ENCODE results near the gene TGM3. TPM values are rescaled to one million over a fixed set of nuclear protein-coding genes. Genes with fewer than 3 reads are reported as not detected.

The TGM3 gene
- polyA plus RNA-seq, 1 experiment = not detected

DNA sequence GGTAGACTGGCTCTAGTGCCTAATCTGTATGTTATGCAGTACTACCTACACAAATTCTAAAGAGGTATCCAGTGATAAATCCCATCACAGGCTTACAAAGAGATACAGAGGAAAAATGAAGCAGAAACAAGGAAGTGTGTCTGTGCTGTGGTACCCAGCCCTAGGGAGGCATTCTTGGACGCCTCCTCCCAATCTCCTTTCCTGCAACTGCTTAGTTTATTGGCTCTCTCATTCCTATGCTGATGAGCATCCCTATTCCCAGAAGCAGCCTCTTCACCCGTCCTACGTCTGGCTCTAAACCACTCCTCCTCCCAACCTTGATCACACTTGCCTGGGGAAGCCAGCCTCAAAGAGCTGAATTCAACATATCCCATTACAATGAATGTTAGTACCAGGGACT, 50.4 kb downstream of the TGM3 start:
- ChIA-PET POLR2A (no interaction called here), CTCF (interaction anchor here (1.1 kb wide), 1 partner anchor 138 kb away, joined by 3 read pairs; no protein-coding TSS in a partner anchor)
- no peaks in the 10 kb centered on the region for H3K36me3 ChIP-seq (ENCODE audit: control insufficient read depth, insufficient read depth, low read length)
- TF ChIP-seq, protein P1, sequence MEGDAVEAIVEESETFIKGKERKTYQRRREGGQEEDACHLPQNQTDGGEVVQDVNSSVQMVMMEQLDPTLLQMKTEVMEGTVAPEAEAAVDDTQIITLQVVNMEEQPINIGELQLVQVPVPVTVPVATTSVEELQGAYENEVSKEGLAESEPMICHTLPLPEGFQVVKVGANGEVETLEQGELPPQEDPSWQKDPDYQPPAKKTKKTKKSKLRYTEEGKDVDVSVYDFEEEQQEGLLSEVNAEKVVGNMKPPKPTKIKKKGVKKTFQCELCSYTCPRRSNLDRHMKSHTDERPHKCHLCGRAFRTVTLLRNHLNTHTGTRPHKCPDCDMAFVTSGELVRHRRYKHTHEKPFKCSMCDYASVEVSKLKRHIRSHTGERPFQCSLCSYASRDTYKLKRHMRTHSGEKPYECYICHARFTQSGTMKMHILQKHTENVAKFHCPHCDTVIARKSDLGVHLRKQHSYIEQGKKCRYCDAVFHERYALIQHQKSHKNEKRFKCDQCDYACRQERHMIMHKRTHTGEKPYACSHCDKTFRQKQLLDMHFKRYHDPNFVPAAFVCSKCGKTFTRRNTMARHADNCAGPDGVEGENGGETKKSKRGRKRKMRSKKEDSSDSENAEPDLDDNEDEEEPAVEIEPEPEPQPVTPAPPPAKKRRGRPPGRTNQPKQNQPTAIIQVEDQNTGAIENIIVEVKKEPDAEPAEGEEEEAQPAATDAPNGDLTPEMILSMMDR (IDR thresholded peaks at IDR 0.05; ENCODE audit: insufficient read depth, low read depth, low read length) = no peak
- no peak for DNase-seq (ENCODE audit: low read depth)
- H3K27me3 ChIP-seq (ENCODE audit: control insufficient read depth, insufficient read depth, low read length) = no peaks in the 10 kb centered on the region; the same call in none of the 2 replicates
- no peak overlapping the region for H3K4me3 ChIP-seq (ENCODE audit: low read depth, low read length)

DNA sequence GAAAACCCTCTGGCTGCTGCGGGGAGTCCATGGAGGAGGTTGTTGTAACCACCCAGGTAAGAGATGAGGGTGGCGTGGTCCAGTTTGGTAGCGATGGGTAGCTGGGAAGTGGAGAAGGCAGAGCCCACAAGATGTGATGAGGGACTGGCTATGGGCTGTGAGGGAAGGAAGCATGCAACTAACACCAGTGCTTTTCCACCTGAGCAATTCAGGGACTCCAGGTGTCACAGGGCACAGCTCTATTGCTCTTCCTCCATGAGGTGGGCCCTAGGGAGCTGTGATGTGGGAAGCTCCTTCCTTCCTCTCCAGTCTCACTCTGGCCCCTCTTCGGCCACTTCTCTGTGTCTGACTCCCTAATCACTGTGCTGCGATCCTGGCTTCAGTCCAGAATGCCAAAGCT, 52.5 kb downstream of the TGM3 start:
- TF ChIP-seq, protein P1 (IDR thresholded peaks at IDR 0.05; ENCODE audit: insufficient read depth, low read depth, low read length) = no peak
- Histone ChIP-seq H3K36me3 (ENCODE audit: control insufficient read depth, insufficient read depth, low read length) (no peaks in the 10 kb centered on the region), H3K4me3 (ENCODE audit: low read depth, low read length) (no peak overlapping the region), H3K27me3 (ENCODE audit: control insufficient read depth, insufficient read depth, low read length) (no peaks in the 10 kb centered on the region; the same call in none of the 2 replicates)
- POLR2A ChIA-PET = interaction anchor here (0.5 kb wide), 1 partner anchor 108 kb away, joined by 3 read pairs; no protein-coding TSS in a partner anchor
- no peak for DNase-seq (ENCODE audit: low read depth)
- CTCF ChIA-PET = interaction anchor here (0.9 to 3.1 kb wide), 2 partner anchors 104 to 141 kb away, joined by 3 to 14 read pairs; no protein-coding TSS in a partner anchor

DNA sequence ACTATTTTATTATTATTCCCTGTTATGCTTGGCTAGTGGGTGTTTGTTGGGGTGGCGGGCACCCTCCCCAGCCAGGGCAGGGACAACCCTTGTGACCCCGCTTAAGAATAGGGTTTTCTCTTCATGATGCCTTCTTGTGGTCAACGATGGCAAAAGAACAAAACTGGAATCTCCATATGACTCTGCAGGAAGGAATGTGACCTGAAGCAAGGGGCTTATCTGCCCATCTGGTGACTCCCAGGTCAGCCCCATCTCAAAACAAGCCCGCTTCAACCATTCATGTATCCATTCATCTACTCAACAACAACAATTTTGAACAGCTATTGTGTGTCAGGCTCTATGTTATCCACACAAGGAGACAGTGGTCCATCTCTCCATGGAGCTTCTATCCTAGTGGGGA, 54.0 kb downstream of the TGM3 start:
- TF ChIP-seq, protein P1 (IDR thresholded peaks at IDR 0.05; ENCODE audit: insufficient read depth, low read depth, low read length) = no peak
- ChIA-PET CTCF (interaction anchor here (0.7 to 3.1 kb wide), 5 partner anchors 16 to 130 kb away, joined by 3 to 14 read pairs (median 6); no protein-coding TSS in a partner anchor), POLR2A (no interaction called here)
- DNase-seq (ENCODE audit: low read depth) = no peak
- H3K36me3 ChIP-seq (ENCODE audit: control insufficient read depth, insufficient read depth, low read length) = no peaks in the 10 kb centered on the region
- no peak overlapping the region for H3K4me3 ChIP-seq (ENCODE audit: low read depth, low read length)
- H3K27me3 ChIP-seq (ENCODE audit: control insufficient read depth, insufficient read depth, low read length) = peaks cover 2% of the 10 kb centered on the region

DNA sequence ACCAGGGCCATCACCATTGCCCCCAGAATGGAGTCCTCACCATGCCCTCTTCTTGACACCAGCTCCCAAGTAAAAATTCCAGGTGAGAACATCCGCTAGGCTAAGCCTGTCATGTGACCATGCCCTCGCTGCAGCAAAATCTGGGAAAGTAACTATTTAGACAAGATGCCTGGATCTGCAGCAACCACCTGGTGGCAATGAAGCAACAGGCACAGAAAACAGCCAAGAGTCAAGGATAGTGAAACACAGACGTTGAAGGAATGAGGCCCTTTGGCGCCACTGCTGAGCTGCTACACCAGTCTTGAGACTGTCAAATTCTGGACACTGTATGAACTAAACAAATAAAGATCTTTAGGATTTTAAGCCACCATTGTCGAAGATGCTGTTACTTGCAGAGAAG, 54.8 kb downstream of the TGM3 start:
- POLR2A ChIA-PET = no interaction called here

DNA sequence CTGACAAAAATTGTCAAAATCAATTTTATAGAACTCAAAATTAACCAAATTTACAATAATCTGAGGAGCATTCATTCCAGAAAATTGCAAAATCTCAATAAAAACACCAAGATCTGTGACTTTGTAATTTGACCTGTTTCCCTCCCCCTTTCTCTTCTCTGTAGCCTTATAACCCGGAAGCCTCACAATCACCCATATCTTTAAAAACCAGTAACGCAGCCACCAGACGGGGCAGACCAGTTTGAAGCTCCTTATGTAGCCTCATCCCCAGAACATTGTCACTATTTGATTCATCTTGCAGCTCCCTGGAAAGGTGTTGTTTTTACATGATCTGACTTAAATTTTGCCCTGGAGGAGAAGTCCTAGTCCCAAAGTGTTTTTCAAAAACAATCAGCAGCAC, 57.4 kb downstream of the TGM3 start:
- TF ChIP-seq, protein P1 (IDR thresholded peaks at IDR 0.05; ENCODE audit: insufficient read depth, low read depth, low read length) = no peak
- ChIA-PET POLR2A (no interaction called here), CTCF (interaction anchor here (0.6 to 0.7 kb wide), 3 partner anchors 244 to 450 kb away, joined by 3 to 4 read pairs (median 4); no protein-coding TSS in a partner anchor)

More for the DNA sequence above, 54.8 kb downstream of the TGM3 start:
- TF ChIP-seq, protein P1 (IDR thresholded peaks at IDR 0.05; ENCODE audit: insufficient read depth, low read depth, low read length) = no peak
- Histone ChIP-seq H3K27me3 (ENCODE audit: control insufficient read depth, insufficient read depth, low read length) (peaks cover 2% of the 10 kb centered on the region), H3K36me3 (ENCODE audit: control insufficient read depth, insufficient read depth, low read length) (no peaks in the 10 kb centered on the region), H3K4me3 (ENCODE audit: low read depth, low read length) (no peak overlapping the region)
- no peak for DNase-seq (ENCODE audit: low read depth)
- CTCF ChIA-PET = interaction anchor here (0.7 to 2.0 kb wide), 8 partner anchors 12 to 148 kb away, joined by 3 to 8 read pairs (median 4); no protein-coding TSS in a partner anchor

More for the DNA sequence above, 57.4 kb downstream of the TGM3 start:
- no peak overlapping the region for H3K4me3 ChIP-seq (ENCODE audit: low read depth, low read length)
- no peaks in the 10 kb centered on the region for H3K36me3 ChIP-seq (ENCODE audit: control insufficient read depth, insufficient read depth, low read length)
- no peak for DNase-seq (ENCODE audit: low read depth)
- H3K27me3 ChIP-seq (ENCODE audit: control insufficient read depth, insufficient read depth, low read length) = peaks cover 2% of the 10 kb centered on the region; the same call in 1 of the 2 replicates
